Thoracic aorta (tissue), 2 donors: Measurements from ENCODE around the gene BSN. TPM values are rescaled to one million over a fixed set of nuclear protein-coding genes. Genes with fewer than 3 reads are reported as not detected.

Experiments used
- ATAC-seq: fragments of 150-250 bp; one replicate; pipeline ENCODE4 v1.8.0; 2017; ENCODE audit warnings: low read depth; ENCODE audit not compliant: insufficient number of reproducible peaks, low FRiP score
- DNase-seq: peaks from one replicate; pipeline ENCODE4 v3.0.0-alpha.2; 2020; ENCODE audit warnings: low spot score
- H3K27ac ChIP-seq, 2 donors: fragments of 200-600 bp; sonication (generic); 1 replicate in 1 of 2; 2 replicates in 1 of 2; pipeline ENCODE4 v1.5.1; 2016; ENCODE audit warnings: mild to moderate bottlenecking in 2 of 2, moderate library complexity in 2 of 2
- H3K27me3 ChIP-seq: fragments of 200-600 bp; sonication (generic); replicated peaks from 2 replicates; pipeline ENCODE4 v1.6.0; 2016; ENCODE audit warnings: mild to moderate bottlenecking; ENCODE audit not compliant: insufficient read depth
- H3K36me3 ChIP-seq: fragments of 200-600 bp; sonication (generic); one replicate; pipeline ENCODE4 v1.5.1; 2016
- H3K4me1 ChIP-seq, 2 donors: fragments of 200-600 bp; sonication (generic); 1 replicate in 1 of 2; 2 replicates in 1 of 2; pipeline versions ENCODE4 v1.5.1 to v1.6.0; 2016; ENCODE audit warnings: low read depth in 2 of 2, mild to moderate bottlenecking in 1 of 2; ENCODE audit not compliant: control insufficient read depth in 1 of 2
- H3K4me3 ChIP-seq: fragments of 200-600 bp; sonication (generic); 2 replicates; pipeline ENCODE4 v1.5.1; 2016; ENCODE audit warnings: mild to moderate bottlenecking
- H3K9me3 ChIP-seq: fragments of 200-600 bp; sonication (generic); 2 replicates; pipeline ENCODE4 v1.5.1; 2016
- total RNA-seq, 2 donors: library from RNA; depleted of rRNA; stranded (reverse); fragments of >200 nt; gene quantifications; one replicate each; pipeline versions ENCODE4 v1.1.0 to v1.2.3, GENCODE V29; 2016
- TF ChIP-seq, protein P1 (sequence below): fragments of 200-600 bp; sonication (generic); IDR thresholded peaks from one replicate; pipeline ENCODE4 v1.5.1; 2019; ENCODE audit warnings: antibody characterized with exemption

Gene BSN
- total RNA-seq, 2 donors from 2014 or later, result 0.27 to 0.35 TPM

DNA sequence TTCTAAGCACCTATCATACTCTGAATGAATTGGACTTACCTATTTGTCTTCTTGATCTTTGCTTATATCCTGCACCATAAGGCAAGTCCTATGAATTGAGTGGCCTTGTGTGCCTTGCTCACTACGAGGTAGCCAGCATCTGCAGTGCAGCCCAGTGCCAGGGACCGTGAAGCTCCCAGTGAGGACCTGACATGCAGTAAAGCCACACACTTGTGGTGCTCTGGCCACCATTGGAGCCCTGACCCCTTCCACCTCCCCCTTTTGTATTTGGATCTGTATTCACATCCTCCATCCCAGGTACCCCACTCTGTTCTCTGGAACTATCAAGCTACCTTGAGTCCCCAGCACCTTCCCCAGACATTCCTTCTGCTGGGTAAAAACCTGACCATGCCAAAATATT is 52.1 kb downstream of the BSN start:
- no peaks in the 10 kb centered on the region for H3K9me3 ChIP-seq
- H3K36me3 ChIP-seq, result no peaks in the 10 kb centered on the region
- no peak overlapping the region for H3K4me3 ChIP-seq
- TF ChIP-seq, protein P1, sequence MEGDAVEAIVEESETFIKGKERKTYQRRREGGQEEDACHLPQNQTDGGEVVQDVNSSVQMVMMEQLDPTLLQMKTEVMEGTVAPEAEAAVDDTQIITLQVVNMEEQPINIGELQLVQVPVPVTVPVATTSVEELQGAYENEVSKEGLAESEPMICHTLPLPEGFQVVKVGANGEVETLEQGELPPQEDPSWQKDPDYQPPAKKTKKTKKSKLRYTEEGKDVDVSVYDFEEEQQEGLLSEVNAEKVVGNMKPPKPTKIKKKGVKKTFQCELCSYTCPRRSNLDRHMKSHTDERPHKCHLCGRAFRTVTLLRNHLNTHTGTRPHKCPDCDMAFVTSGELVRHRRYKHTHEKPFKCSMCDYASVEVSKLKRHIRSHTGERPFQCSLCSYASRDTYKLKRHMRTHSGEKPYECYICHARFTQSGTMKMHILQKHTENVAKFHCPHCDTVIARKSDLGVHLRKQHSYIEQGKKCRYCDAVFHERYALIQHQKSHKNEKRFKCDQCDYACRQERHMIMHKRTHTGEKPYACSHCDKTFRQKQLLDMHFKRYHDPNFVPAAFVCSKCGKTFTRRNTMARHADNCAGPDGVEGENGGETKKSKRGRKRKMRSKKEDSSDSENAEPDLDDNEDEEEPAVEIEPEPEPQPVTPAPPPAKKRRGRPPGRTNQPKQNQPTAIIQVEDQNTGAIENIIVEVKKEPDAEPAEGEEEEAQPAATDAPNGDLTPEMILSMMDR, result no peak
- H3K4me1 ChIP-seq, result no peaks in the 10 kb centered on the region
- no peaks in the 10 kb centered on the region for H3K27me3 ChIP-seq
- H3K27ac ChIP-seq, result no peak overlapping the region
- ATAC-seq, result no peak
- no peak for DNase-seq

DNA sequence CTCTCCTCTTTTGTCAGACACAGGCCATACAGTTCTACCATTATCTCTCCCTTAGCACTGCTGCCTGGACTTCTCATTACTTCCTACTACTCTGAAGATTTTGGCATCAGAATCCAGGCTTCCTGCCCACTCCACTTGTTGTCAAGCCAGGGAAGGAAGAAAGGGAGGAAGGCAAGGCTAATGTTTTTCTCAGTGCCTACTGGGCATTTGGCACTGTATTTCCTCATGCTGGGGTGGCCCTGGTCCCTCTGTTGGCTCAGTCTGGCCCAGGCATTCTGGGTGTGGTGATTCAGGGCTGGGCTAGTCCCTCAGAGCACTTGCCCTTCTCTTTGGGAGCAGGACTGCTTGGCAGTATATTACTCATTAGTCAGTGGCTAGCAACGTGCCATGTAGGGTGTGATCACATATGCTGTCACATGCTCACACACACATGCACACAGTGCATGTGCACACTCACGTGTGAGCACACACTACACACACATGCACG is 52.9 kb downstream of the BSN start:
- no peaks in the 10 kb centered on the region for H3K4me1 ChIP-seq
- DNase-seq, result no peak
- H3K27me3 ChIP-seq, result no peaks in the 10 kb centered on the region
- TF ChIP-seq, protein P1, result no peak
- H3K9me3 ChIP-seq, result no peaks in the 10 kb centered on the region
- H3K36me3 ChIP-seq, result no peaks in the 10 kb centered on the region
- ATAC-seq, result no peak
- no peak overlapping the region for H3K27ac ChIP-seq
- H3K4me3 ChIP-seq, result no peak overlapping the region

DNA sequence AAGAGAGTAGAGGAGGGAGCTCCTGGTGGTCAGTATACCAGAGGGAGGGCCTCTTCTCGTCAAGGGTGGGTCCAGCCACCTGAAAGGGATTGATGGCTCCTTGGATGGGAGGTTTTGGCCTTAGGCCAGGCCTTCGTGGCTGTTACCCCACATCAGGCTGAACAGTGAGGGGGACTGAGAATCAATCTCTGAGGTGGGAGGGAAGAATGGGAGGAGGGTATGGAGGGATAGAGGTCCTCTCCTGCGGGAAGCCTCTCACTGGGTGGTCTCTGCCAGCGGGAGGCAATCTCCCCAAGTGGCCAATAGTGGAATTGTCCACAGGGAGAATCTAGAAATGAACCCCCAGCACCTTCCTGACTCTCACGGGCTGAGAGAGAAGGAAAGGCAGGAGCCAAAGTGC is 53.5 kb downstream of the BSN start:
- H3K4me1 ChIP-seq, result no peaks in the 10 kb centered on the region
- H3K36me3 ChIP-seq, result no peaks in the 10 kb centered on the region
- DNase-seq, result no peak
- TF ChIP-seq, protein P1, result no peak
- no peak overlapping the region for H3K27ac ChIP-seq
- no peaks in the 10 kb centered on the region for H3K9me3 ChIP-seq
- ATAC-seq, result no peak
- no peak overlapping the region for H3K4me3 ChIP-seq
- no peaks in the 10 kb centered on the region for H3K27me3 ChIP-seq

DNA sequence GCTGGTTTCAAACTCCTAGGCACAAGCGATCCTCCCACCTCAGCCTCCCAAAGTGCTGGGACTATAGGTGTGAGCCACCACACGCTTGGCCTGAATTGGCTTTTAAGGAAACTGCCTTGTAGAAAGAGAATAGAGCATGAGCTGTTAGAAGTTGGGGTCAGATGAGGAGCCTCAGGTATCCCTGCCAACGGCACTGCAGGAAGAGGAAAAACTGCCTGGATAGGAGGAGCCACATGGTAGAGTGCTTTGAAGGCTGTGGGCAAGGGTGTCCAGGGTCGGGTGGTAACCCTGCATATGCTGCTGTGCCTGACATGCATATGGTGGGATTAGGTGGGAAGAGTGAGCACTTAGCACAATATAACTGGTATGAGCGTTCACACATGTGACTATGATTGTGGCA is 55.0 kb downstream of the BSN start:
- no peak for ATAC-seq
- TF ChIP-seq, protein P1, result no peak
- no peaks in the 10 kb centered on the region for H3K27me3 ChIP-seq
- H3K4me3 ChIP-seq, result no peak overlapping the region
- H3K4me1 ChIP-seq, result no peaks in the 10 kb centered on the region
- DNase-seq, result no peak
- no peaks in the 10 kb centered on the region for H3K36me3 ChIP-seq
- no peak overlapping the region for H3K27ac ChIP-seq
- no peaks in the 10 kb centered on the region for H3K9me3 ChIP-seq

DNA sequence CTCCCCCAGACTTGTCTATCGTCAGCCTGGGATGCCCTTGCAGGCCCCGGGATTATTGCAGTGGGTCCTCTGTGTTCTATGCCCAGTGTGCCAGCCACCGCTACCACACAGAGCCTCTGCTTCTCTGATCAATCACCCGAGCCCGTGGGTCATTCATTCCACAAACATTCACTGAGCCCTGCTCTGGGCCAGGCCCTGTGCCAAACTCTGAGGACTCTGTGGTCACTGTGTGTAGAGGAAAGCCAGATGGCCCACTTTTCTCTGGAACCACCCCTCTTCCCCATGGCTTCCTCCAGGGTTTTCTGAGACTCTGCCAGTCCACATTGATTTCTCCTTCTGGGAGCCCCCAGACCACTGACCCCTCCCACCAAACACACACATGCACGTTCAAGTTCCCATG is 55.5 kb downstream of the BSN start:
- no peaks in the 10 kb centered on the region for H3K27me3 ChIP-seq
- no peaks in the 10 kb centered on the region for H3K9me3 ChIP-seq
- TF ChIP-seq, protein P1, result no peak
- no peak overlapping the region for H3K27ac ChIP-seq
- H3K36me3 ChIP-seq, result no peaks in the 10 kb centered on the region
- ATAC-seq (no peak), DNase-seq (no peak)
- H3K4me1 ChIP-seq, result no peaks in the 10 kb centered on the region
- H3K4me3 ChIP-seq, result no peak overlapping the region
